GM23248 (cell line): ENCODE data around the gene CYFIP1. TPM values are rescaled to one million over a fixed set of nuclear protein-coding genes. Genes with fewer than 3 reads are reported as not detected.

Source experiments
- DNase-seq: peaks from one replicate; pipeline ENCODE4 v3.0.0-alpha.2; 2015
- H2AFZ ChIP-seq: fragments of 200-600 bp; sonication (generic); 2 replicates; pipeline ENCODE4 v1.6.1; 2016; ENCODE audit warnings: antibody characterized with exemption
- H3F3A ChIP-seq: fragments of 200-600 bp; sonication (generic); 2 replicates; pipeline ENCODE4 v1.6.1; 2016; ENCODE audit warnings: mild to moderate bottlenecking, antibody characterized with exemption, mixed run types; ENCODE audit not compliant: insufficient read depth
- H3K27ac ChIP-seq: fragments of 200-600 bp; sonication (generic); 2 replicates; pipeline ENCODE4 v1.5.1; 2016; ENCODE audit warnings: mild to moderate bottlenecking
- H3K27me3 ChIP-seq: fragments of 200-600 bp; sonication (generic); replicated peaks from 2 replicates; pipeline ENCODE4 v1.6.1; 2016; ENCODE audit warnings: mild to moderate bottlenecking; ENCODE audit not compliant: insufficient read depth
- H3K36me3 ChIP-seq: fragments of 200-600 bp; sonication (generic); 2 replicates; pipeline ENCODE4 v1.6.1; 2016; ENCODE audit warnings: low read depth, mild to moderate bottlenecking
- H3K4me1 ChIP-seq: fragments of 200-600 bp; sonication (generic); 2 replicates; pipeline ENCODE4 v1.6.1; 2016; ENCODE audit warnings: mild to moderate bottlenecking; ENCODE audit not compliant: insufficient read depth
- H3K4me2 ChIP-seq: fragments of 200-600 bp; sonication (generic); one replicate; pipeline ENCODE4 v1.6.1; 2016; ENCODE audit warnings: mild to moderate bottlenecking; ENCODE audit not compliant: unreplicated experiment
- H3K4me3 ChIP-seq: fragments of 200-600 bp; sonication (generic); 2 replicates; pipeline ENCODE4 v1.5.1; 2016; ENCODE audit warnings: mild to moderate bottlenecking
- H3K79me2 ChIP-seq: fragments of 200-600 bp; sonication (generic); 2 replicates; pipeline ENCODE4 v1.6.1; 2016; ENCODE audit warnings: mild to moderate bottlenecking; ENCODE audit not compliant: insufficient read depth
- H3K9ac ChIP-seq: fragments of 200-600 bp; sonication (generic); 2 replicates; pipeline ENCODE4 v1.6.1; 2016; ENCODE audit warnings: mild to moderate bottlenecking
- H3K9me2 ChIP-seq: fragments of 200-600 bp; sonication (generic); 2 replicates; pipeline ENCODE4 v1.6.1; 2016; ENCODE audit warnings: mixed run types, mild to moderate bottlenecking, moderate library complexity; ENCODE audit not compliant: insufficient read depth
- H3K9me3 ChIP-seq: fragments of 200-600 bp; sonication (generic); one replicate; pipeline ENCODE4 v1.6.1; 2017; ENCODE audit warnings: low read depth
- H4K20me1 ChIP-seq: fragments of 200-600 bp; sonication (generic); 2 replicates; pipeline ENCODE4 v1.6.0; 2016; ENCODE audit not compliant: insufficient read depth
- EZH2 ChIP-seq: fragments of 200-600 bp; sonication (generic); IDR thresholded peaks from 2 replicates; pipeline ENCODE4 v1.6.1; 2018; ENCODE audit warnings: antibody characterized with exemption, mild to moderate bottlenecking; ENCODE audit not compliant: insufficient read depth, poor library complexity, severe bottlenecking
- EZH2phosphoT487 ChIP-seq: fragments of 200-600 bp; sonication (generic); IDR thresholded peaks from 2 replicates; pipeline ENCODE4 v1.6.1; 2018; ENCODE audit warnings: antibody characterized with exemption, moderate library complexity, mild to moderate bottlenecking, low read depth; ENCODE audit not compliant: insufficient read depth
- WGBS, 2 experiments: methylation state at CpG; one replicate each; pipeline ENCODE4 v1.1.6; 2015 to 2017; ENCODE audit warnings: low lambda C conversion rate in 2 of 2, low coverage in 1 of 2; ENCODE audit errors: missing lambda C conversion rate in 2 of 2; 5-methylcytosine and 5-hydroxymethylcytosine counted together
- in situ Hi-C: fragments of 300-500 bp; cut with MboI; formaldehyde crosslinking; loops from 2 replicates; pipeline ENCODE4 v1.15.0; 2020
- polyA plus RNA-seq: library from polyadenylated mRNA; unstranded; fragments of >200 nt; fragmentation: Nextera tagmentation; extraction: Ambion mirVana; gene quantifications from 2 replicates; pipeline ENCODE4 v1.2.1, GENCODE V29; 2016
- total RNA-seq: library from RNA; depleted of rRNA; stranded (reverse); fragments of >200 nt; shearing (Covaris generic); gene quantifications from 2 replicates; pipeline ENCODE4 v1.2.3, GENCODE V29; 2014

The CYFIP1 gene
- total and polyA plus RNA-seq, 2 experiments from 2014 or later, result 80.5 to 129 TPM

DNA sequence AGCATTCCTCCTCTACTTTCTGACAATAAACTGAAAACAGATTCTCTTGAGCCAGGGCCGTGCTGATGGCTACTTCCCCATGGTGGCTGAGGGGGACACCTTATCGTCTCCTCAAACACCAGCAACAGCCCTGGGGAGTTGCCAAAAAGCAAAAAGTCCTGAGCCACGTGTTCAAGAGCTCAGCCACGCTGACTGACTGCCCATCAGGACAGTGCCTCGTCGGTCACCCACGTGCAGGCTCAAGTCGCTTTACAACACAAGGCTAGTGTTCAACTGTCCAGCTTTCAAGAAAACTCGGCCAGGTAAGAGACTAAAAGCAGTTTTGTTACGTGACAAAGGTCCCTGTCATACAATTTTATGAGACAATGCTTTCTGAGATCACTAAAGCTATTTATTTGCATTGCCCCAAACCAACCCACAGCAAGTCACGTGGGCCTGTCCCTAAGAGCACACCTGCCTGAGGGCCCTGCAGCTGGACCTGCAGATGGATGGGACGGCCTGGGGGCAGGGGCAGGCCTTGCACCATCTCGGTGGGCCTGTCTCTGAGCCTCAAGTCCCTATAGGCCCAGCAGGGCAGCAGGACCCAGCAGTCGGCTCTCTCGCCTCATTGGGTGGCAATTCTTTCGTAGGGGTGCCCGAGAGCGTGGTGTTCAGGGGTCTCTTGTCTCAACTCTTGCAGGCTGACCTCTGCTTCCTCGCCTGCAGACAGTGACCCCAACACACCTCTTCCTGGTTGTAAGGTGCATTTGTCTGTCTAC, 99.0 kb downstream of the CYFIP1 start:
- peaks cover 7% of the 10 kb centered on the region; the same call in 1 of the 2 replicates for H3K36me3 ChIP-seq
- no peak for DNase-seq
- H3K9ac ChIP-seq, result no peak overlapping the region
- no peaks in the 10 kb centered on the region for H4K20me1 ChIP-seq
- no peak for TF ChIP-seq EZH2
- TF ChIP-seq EZH2phosphoT487, result no peak
- 0 out of 2 replicates have a peak, but pooled peaks cover 1% of the 10 kb centered on the region for H3F3A ChIP-seq
- H3K27ac ChIP-seq, result no peak overlapping the region
- no peak overlapping the region for H2AFZ ChIP-seq
- in situ Hi-C loops, result no loop called here
- H3K9me2 ChIP-seq, result no peaks in the 10 kb centered on the region
- no peaks in the 10 kb centered on the region for H3K79me2 ChIP-seq
- H3K4me3 ChIP-seq, result no peak overlapping the region
- no peaks in the 10 kb centered on the region for H3K9me3 ChIP-seq
- 93 to 96% methylated on average over 19 of the region's 19 CpGs for WGBS, 2 experiments
- H3K4me1 ChIP-seq, result no peaks in the 10 kb centered on the region
- no peak overlapping the region for H3K4me2 ChIP-seq
- H3K27me3 ChIP-seq, result no peaks in the 10 kb centered on the region

GRCh38 chr15:22880068-22880980, 99.8 kb downstream of the CYFIP1 start:
- Histone ChIP-seq H3K4me2 (no peak overlapping the region), H3K36me3 (peaks cover 9% of the 10 kb centered on the region; the same call in 1 of the 2 replicates)

GRCh38 chr15:22878103-22878502, 102.1 kb downstream of the CYFIP1 start:
- TF ChIP-seq EZH2 (no peak), EZH2phosphoT487 (no peak)
- DNase-seq, result no peak
- in situ Hi-C loops, result no loop called here
- no peaks in the 10 kb centered on the region for H4K20me1 ChIP-seq
- H2AFZ ChIP-seq, result no peak overlapping the region
- H3K27ac ChIP-seq, result no peak overlapping the region
- H3K9me3 ChIP-seq, result no peaks in the 10 kb centered on the region
- H3K79me2 ChIP-seq, result 0 out of 2 replicates have a peak, but pooled peaks cover 3% of the 10 kb centered on the region
- no peak overlapping the region for H3K4me2 ChIP-seq
- peaks cover 4% of the 10 kb centered on the region; the same call in 1 of the 2 replicates for H3F3A ChIP-seq
- H3K9ac ChIP-seq, result no peak overlapping the region
- H3K4me3 ChIP-seq, result no peak overlapping the region
- WGBS, 2 experiments, result 91 to 94% methylated on average over 10 of the region's 10 CpGs
- no peaks in the 10 kb centered on the region for H3K9me2 ChIP-seq
- H3K4me1 ChIP-seq, result 0 out of 2 replicates have a peak, but pooled peaks cover 4% of the 10 kb centered on the region
- H3K27me3 ChIP-seq, result no peaks in the 10 kb centered on the region
- H3K36me3 ChIP-seq, result peaks cover 17% of the 10 kb centered on the region

More at GRCh38 chr15:22880068-22880980, 99.8 kb downstream of the CYFIP1 start:
- H3K27me3 ChIP-seq, result no peaks in the 10 kb centered on the region
- no peaks in the 10 kb centered on the region for H4K20me1 ChIP-seq
- no peaks in the 10 kb centered on the region for H3F3A ChIP-seq
- in situ Hi-C loops, result no loop called here
- no peak overlapping the region for H2AFZ ChIP-seq
- H3K27ac ChIP-seq, result no peak overlapping the region
- H3K9ac ChIP-seq, result no peak overlapping the region
- no peaks in the 10 kb centered on the region for H3K9me3 ChIP-seq
- TF ChIP-seq EZH2 (no peak), EZH2phosphoT487 (no peak)
- no peak for DNase-seq
- 90 to 91% methylated on average over 33 of the region's 33 CpGs for WGBS, 2 experiments
- H3K4me1 ChIP-seq, result no peaks in the 10 kb centered on the region
- H3K9me2 ChIP-seq, result no peaks in the 10 kb centered on the region
- no peak overlapping the region for H3K4me3 ChIP-seq
- H3K79me2 ChIP-seq, result 0 out of 2 replicates have a peak, but pooled peaks cover under 1% of the 10 kb centered on the region

GRCh38 chr15:22877607-22878006, 102.6 kb downstream of the CYFIP1 start:
- Histone ChIP-seq H3K4me1 (peaks cover 9% of the 10 kb centered on the region; the same call in 1 of the 2 replicates), H4K20me1 (no peaks in the 10 kb centered on the region), H3K79me2 (0 out of 2 replicates have a peak, but pooled peaks cover 3% of the 10 kb centered on the region), H3K4me2 (no peak overlapping the region), H3K36me3 (peaks cover 17% of the 10 kb centered on the region), H2AFZ (no peak overlapping the region), H3K9me3 (no peaks in the 10 kb centered on the region), H3F3A (peaks cover 9% of the 10 kb centered on the region), H3K27ac (no peak overlapping the region), H3K27me3 (no peaks in the 10 kb centered on the region), H3K4me3 (no peak overlapping the region), H3K9ac (no peak overlapping the region), H3K9me2 (no peaks in the 10 kb centered on the region)
- in situ Hi-C loops, result no loop called here
- TF ChIP-seq EZH2, result no peak
- no peak for TF ChIP-seq EZH2phosphoT487
- 96 to 97% methylated on average over 8 of the region's 8 CpGs for WGBS, 2 experiments
- no peak for DNase-seq
